NB4 (cell line): ENCODE measurements around the gene KCNIP4.

Source experiments
- DNase-seq: peaks from one replicate; pipeline ENCODE4 v3.0.0; 2010; ENCODE audit warnings: low read depth
- H3K4me3 ChIP-seq: one replicate; pipeline ENCODE4 v1.5.1; 2011; ENCODE audit warnings: mild to moderate bottlenecking, low read depth, low read length, moderate library complexity
- MYC ChIP-seq: IDR thresholded peaks from 2 replicates; pipeline ENCODE4 v1.6.1; 2011; ENCODE audit warnings: low read depth, low read length
- POLR2A ChIP-seq: IDR thresholded peaks from 2 replicates; pipeline ENCODE4 v1.6.1; 2011; ENCODE audit warnings: mild to moderate bottlenecking; ENCODE audit not compliant: insufficient read length; ENCODE audit errors: extremely low read depth
- TF ChIP-seq, protein P1 (sequence below): IDR thresholded peaks from one replicate; pipeline ENCODE4 v1.5.1; 2012; ENCODE audit warnings: low read depth, low read length
- TF ChIP-seq, protein P2 (sequence below): IDR thresholded peaks from 2 replicates; pipeline ENCODE4 v1.6.1; 2011; ENCODE audit warnings: low read depth, low read length

KCNIP4 gene

DNA sequence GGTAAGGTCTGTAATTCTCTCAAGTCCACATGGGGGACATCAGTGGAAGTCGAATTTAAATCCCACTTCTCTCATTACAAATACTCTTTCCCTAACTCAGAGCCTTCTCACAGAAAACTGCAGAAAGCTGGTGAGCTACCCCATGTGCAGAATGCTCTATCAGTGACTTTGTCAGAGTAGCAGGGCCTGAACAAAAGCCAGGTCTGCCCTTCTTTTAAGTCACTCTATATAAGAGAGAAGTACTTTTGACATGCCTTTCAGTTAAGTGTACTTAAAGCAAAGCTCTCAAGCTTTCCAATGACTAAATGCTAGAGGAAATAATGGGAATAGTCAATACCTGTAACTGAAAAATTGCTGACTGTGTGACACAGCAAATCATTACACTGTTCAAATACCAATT lies 323.1 kb downstream of the KCNIP4 start:
- no peak overlapping the region for H3K4me3 ChIP-seq
- no peak for DNase-seq
- TF ChIP-seq MYC, result no peak
- TF ChIP-seq POLR2A, result no peak
- TF ChIP-seq, protein P1, sequence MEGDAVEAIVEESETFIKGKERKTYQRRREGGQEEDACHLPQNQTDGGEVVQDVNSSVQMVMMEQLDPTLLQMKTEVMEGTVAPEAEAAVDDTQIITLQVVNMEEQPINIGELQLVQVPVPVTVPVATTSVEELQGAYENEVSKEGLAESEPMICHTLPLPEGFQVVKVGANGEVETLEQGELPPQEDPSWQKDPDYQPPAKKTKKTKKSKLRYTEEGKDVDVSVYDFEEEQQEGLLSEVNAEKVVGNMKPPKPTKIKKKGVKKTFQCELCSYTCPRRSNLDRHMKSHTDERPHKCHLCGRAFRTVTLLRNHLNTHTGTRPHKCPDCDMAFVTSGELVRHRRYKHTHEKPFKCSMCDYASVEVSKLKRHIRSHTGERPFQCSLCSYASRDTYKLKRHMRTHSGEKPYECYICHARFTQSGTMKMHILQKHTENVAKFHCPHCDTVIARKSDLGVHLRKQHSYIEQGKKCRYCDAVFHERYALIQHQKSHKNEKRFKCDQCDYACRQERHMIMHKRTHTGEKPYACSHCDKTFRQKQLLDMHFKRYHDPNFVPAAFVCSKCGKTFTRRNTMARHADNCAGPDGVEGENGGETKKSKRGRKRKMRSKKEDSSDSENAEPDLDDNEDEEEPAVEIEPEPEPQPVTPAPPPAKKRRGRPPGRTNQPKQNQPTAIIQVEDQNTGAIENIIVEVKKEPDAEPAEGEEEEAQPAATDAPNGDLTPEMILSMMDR, result no peak
- TF ChIP-seq, protein P2, sequence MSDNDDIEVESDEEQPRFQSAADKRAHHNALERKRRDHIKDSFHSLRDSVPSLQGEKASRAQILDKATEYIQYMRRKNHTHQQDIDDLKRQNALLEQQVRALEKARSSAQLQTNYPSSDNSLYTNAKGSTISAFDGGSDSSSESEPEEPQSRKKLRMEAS, result no peak

DNA sequence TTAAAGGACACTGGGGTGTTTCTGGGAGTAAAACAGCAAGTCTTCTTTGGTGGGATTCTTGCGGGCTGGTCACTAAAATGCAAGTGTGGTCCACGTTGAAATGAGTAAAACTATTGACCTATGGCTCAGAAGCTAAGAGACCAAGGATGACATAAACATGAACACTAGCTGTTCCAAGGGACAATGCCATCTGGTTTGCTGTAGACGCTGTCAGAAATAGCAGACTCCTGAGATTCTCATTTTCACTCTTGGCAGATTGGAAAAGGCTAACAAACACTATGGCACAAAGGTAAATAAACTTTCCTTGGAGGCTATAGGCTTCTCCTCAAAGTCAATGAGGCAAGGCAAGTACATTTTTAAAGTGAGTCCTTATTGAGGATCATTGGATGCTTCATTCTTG lies 343.6 kb downstream of the KCNIP4 start:
- no peak for TF ChIP-seq MYC
- TF ChIP-seq, protein P1, result no peak
- TF ChIP-seq POLR2A, result no peak
- TF ChIP-seq, protein P2, result no peak
- H3K4me3 ChIP-seq, result no peak overlapping the region
- DNase-seq, result no peak

DNA sequence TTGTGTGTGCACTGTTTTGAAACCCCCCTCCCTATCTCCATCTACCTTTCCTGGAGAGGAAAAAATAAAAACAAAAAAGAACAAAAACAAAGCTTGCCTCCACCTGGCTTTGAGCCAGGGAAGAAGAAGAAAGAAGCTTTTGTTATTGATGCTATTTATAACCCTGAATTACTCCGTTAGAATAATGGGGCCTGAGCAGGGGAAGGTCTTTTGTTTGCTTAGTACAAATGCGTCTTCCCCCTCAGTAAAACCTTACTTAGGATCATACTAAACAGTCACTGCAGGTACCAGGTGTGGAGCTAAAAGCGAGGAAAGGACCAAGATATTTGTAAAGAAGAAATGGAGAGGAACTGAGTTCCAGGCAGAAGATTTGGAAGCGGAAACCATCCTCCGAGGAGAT lies 352.1 kb downstream of the KCNIP4 start:
- no peak overlapping the region for H3K4me3 ChIP-seq
- no peak for TF ChIP-seq POLR2A
- TF ChIP-seq, protein P1, result no peak
- TF ChIP-seq, protein P2, result no peak
- TF ChIP-seq MYC, result no peak
- DNase-seq, result no peak

DNA sequence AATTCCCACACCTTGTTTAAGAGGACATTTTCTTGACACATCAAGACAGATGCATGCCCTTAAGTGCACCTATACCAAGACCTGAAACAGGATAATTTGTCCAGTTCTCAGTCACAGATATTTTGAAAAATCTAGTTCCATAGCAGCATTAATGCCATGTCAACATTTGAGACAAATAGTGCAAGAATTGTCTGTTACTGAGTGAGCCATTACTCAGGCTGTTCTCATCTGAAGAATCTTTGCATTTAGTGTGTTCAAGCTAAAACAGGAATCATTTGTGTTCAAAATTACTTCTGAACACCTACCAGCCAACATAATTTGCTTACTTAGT lies 354.9 kb downstream of the KCNIP4 start:
- no peak for DNase-seq
- TF ChIP-seq MYC, result no peak
- TF ChIP-seq, protein P1, result no peak
- H3K4me3 ChIP-seq, result no peak overlapping the region

DNA sequence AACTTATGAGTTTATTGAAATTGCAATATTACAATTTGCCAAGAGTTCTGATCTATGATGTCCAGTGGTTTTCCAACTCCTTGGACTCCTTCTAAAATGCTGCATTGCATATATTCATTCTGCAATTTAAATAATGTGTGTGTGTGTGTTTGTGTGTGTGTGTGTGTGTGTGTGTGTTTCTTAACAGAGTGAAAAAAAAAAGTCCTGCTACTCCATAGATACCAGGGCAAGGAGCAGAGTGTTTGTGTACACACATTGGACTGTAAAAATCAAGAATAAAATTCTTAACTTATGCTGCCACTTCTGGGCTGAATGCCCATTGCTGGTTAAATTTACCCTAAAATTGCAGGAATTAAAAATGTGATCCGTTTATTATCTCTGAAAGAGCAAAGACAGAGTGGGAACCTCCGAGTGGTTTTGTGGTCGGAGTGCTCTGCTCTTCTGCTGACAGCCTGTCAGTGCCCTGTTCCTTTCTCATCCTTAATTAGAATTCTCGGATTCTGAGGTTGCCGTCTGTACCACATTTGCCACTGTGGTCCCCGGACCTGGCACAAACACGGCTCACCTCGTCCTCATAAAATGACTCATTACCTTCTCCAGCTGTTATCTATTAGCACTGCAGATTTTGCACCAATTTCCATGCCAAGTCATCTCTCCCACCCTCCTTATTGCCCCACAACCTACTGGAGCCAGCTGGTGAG lies 355.5 kb downstream of the KCNIP4 start:
- no peak overlapping the region for H3K4me3 ChIP-seq
- TF ChIP-seq POLR2A (no peak), MYC (no peak)
- TF ChIP-seq, protein P1, result no peak
- TF ChIP-seq, protein P2, result no peak
- DNase-seq, result no peak

DNA sequence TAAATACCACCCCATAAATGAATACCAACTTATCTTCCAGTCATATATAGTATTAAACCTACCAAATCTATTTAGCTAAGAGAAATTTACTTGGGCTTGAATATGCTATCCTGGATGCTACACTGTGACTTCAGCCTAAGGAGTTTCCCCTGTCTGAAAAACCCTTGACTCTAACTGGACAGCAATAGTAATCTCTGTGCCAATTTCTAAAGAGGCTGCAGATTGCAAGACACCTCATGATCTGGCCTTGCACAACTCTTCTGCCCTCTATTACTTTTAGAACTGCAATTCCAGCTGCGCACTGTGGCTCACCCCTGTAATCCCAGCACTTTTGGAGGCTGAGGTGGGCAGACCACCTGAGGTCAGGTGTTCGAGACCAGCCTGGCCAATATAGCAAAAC lies 371.5 kb downstream of the KCNIP4 start:
- TF ChIP-seq POLR2A (no peak), MYC (no peak)
- TF ChIP-seq, protein P1, result no peak
- TF ChIP-seq, protein P2, result no peak
- H3K4me3 ChIP-seq, result no peak overlapping the region
- DNase-seq, result no peak
